Upper lobe of left lung (tissue), 6 donors: Measurements from ENCODE around the gene PRR15. TPM values are rescaled to one million over a fixed set of nuclear protein-coding genes. Genes with fewer than 3 reads are reported as not detected.

Source experiments
- ATAC-seq, 2 donors: fragments of 200-7000 bp; cut with Tn5 transposase; one replicate each; pipeline ENCODE4 v1.9.1; 2022; ENCODE audit warnings: mild to moderate bottlenecking in 2 of 2, moderate library complexity in 2 of 2; ENCODE audit not compliant: low FRiP score in 2 of 2
- DNase-seq, 2 donors: peaks; one replicate each; pipeline ENCODE4 v3.0.0-alpha.2; 2019 to 2020
- H3K27ac ChIP-seq, 4 donors: fragments of 200-600 bp; sonication (generic); one replicate each; pipeline ENCODE4 v1.5.1; 2016 to 2019
- H3K27me3 ChIP-seq, 4 donors: fragments of 200-600 bp; sonication (generic); one replicate each; pipeline ENCODE4 v1.5.1; 2017 to 2019
- H3K36me3 ChIP-seq, 4 donors: fragments of 200-600 bp; sonication (generic); one replicate each; pipeline ENCODE4 v1.5.1; 2016 to 2019
- H3K4me1 ChIP-seq, 4 donors: fragments of 200-600 bp; sonication (generic); one replicate each; pipeline ENCODE4 v1.5.1; 2018 to 2019
- H3K4me3 ChIP-seq, 4 donors: fragments of 200-600 bp; sonication (generic); one replicate each; pipeline ENCODE4 v1.5.1; 2017 to 2019; ENCODE audit warnings: mild to moderate bottlenecking in 2 of 4, moderate library complexity in 1 of 4
- H3K9me3 ChIP-seq, 4 donors: fragments of 200-600 bp; sonication (generic); one replicate each; pipeline ENCODE4 v1.5.1; 2018 to 2019
- CTCF ChIP-seq, 6 experiments: fragments of 450-650 bp in 4 of 6; fragments of 200-600 bp in 2 of 6; sonication (generic) in 2 of 6; IDR thresholded peaks; one replicate each; pipeline ENCODE4 v1.5.1; 2016 to 2019; ENCODE audit warnings: antibody characterized with exemption in 6 of 6
- EP300 ChIP-seq, 4 donors: sonication (generic); formaldehyde crosslinking; IDR thresholded peaks; one replicate each; pipeline ENCODE4 v1.5.1; 2017; ENCODE audit warnings: antibody characterized with exemption in 4 of 4, control low read depth in 2 of 4
- POLR2A ChIP-seq, 4 donors: fragments of 450-650 bp; IDR thresholded peaks; one replicate each; pipeline ENCODE4 v1.5.1; 2016 to 2017; ENCODE audit warnings: antibody characterized with exemption in 4 of 4, mild to moderate bottlenecking in 2 of 4
- POLR2AphosphoS5 ChIP-seq, 2 donors: sonication (generic); formaldehyde crosslinking; IDR thresholded peaks; one replicate each; pipeline ENCODE4 v1.5.1; 2017; ENCODE audit warnings: antibody characterized with exemption in 2 of 2
- WGBS, 2 donors: methylation state at CpG; one replicate each; pipeline ENCODE4 v1.1.5; 2017 to 2018; 5-methylcytosine and 5-hydroxymethylcytosine counted together
- total RNA-seq, 6 donors: library from RNA; depleted of rRNA in 4 of 6; stranded (reverse); fragments of >200 nt in 4 of 6; gene quantifications; one replicate each; pipeline versions ENCODE4 v1.1.0 to v1.2.1, GENCODE V29; 2016 to 2021
- donor health status: DM: no; HTN: no; CAD: no; lungs with moderate emphysema.
- donor health status: DM: no; HTN: yes; CAD: no; lungs with severe emphysema.

The PRR15 gene
- total RNA-seq, 6 donors from 2014 or later: 2.1 to 13.5 (median 3.5) TPM

- TF ChIP-seq POLR2AphosphoS5 (IDR thresholded peaks at IDR 0.05) (no peak), EP300 (IDR thresholded peaks at IDR 0.05) (no peak), POLR2A (IDR thresholded peaks at IDR 0.05) (no peak), CTCF (IDR thresholded peaks at IDR 0.05) (no peak)
- H3K4me1 ChIP-seq: peaks cover 30 to 42% (median 38%) of the 10 kb centered on the region in 4 donors
- WGBS, 2 donors: 21 to 22% methylated on average over 9 to 13 of the region's 13 CpGs
- ATAC-seq: peak in 1 of 2 donors; percentile 19
- no peak for DNase-seq
- H3K9me3 ChIP-seq: no peaks in the 10 kb centered on the region
- peak overlapping the region in 3 of 4 donors; percentile 30 to 53 (median 46) for H3K4me3 ChIP-seq
- H3K27me3 ChIP-seq: peaks cover 0 to 41% (median 21%) of the 10 kb centered on the region in 4 donors
- peak overlapping the region in 1 of 4 donors; percentile 26 for H3K27ac ChIP-seq
- no peaks in the 10 kb centered on the region for H3K36me3 ChIP-seq
Measured at GRCh38 chr7:29565634-29565981, 2.0 kb downstream of the PRR15 start.

- Histone ChIP-seq H3K4me3 (peak overlapping the region in 3 of 4 donors; percentile 29 to 53 (median 46)), H3K4me1 (peaks cover 30 to 42% (median 38%) of the 10 kb centered on the region in 4 donors), H3K27me3 (peaks cover 0 to 41% (median 21%) of the 10 kb centered on the region in 4 donors), H3K27ac (no peak overlapping the region), H3K9me3 (no peaks in the 10 kb centered on the region), H3K36me3 (no peaks in the 10 kb centered on the region)
- DNase-seq: peak in 1 of 2 donors; percentile 88
- no peak for TF ChIP-seq CTCF (IDR thresholded peaks at IDR 0.05)
- TF ChIP-seq EP300 (IDR thresholded peaks at IDR 0.05): no peak
- no peak for TF ChIP-seq POLR2A (IDR thresholded peaks at IDR 0.05)
- no peak for TF ChIP-seq POLR2AphosphoS5 (IDR thresholded peaks at IDR 0.05)
- 4 to 7% methylated on average over 23 to 38 of the region's 56 CpGs for WGBS, 2 donors
- ATAC-seq: peak; percentile 30 to 37
Measured at GRCh38 chr7:29565982-29566746, 2.5 kb downstream of the PRR15 start.

- 58 to 62% methylated on average over 2 of the region's 2 CpGs for WGBS, 2 donors
- Histone ChIP-seq H3K4me3 (no peak overlapping the region), H3K27ac (no peak overlapping the region)
Measured at GRCh38 chr7:29567174-29567573, 3.5 kb downstream of the PRR15 start.

GRCh38 chr7:29569648-29570047 lies 6.0 kb downstream of the PRR15 start:
- DNase-seq: no peak
- Histone ChIP-seq H3K36me3 (no peaks in the 10 kb centered on the region), H3K27ac (no peak overlapping the region), H3K27me3 (peaks cover 0 to 20% (median 16%) of the 10 kb centered on the region in 4 donors), H3K9me3 (no peaks in the 10 kb centered on the region), H3K4me3 (no peak overlapping the region), H3K4me1 (peaks cover 15 to 29% (median 22%) of the 10 kb centered on the region in 4 donors)
- TF ChIP-seq EP300 (IDR thresholded peaks at IDR 0.05): no peak
- TF ChIP-seq POLR2AphosphoS5 (IDR thresholded peaks at IDR 0.05): no peak
- no peak for TF ChIP-seq CTCF (IDR thresholded peaks at IDR 0.05)
- no peak for TF ChIP-seq POLR2A (IDR thresholded peaks at IDR 0.05)
- ATAC-seq: no peak
- 39 to 42% methylated on average over 6 of the region's 6 CpGs for WGBS, 2 donors

More at GRCh38 chr7:29567174-29567573, 3.5 kb downstream of the PRR15 start:
- H3K36me3 ChIP-seq: no peaks in the 10 kb centered on the region
- H3K4me1 ChIP-seq: peaks cover 30 to 42% (median 38%) of the 10 kb centered on the region in 4 donors
- DNase-seq (no peak), ATAC-seq (no peak)
- TF ChIP-seq CTCF (IDR thresholded peaks at IDR 0.05) (no peak), POLR2A (IDR thresholded peaks at IDR 0.05) (no peak), EP300 (IDR thresholded peaks at IDR 0.05) (no peak), POLR2AphosphoS5 (IDR thresholded peaks at IDR 0.05) (no peak)
- no peaks in the 10 kb centered on the region for H3K9me3 ChIP-seq
- H3K27me3 ChIP-seq: peaks cover 0 to 41% (median 21%) of the 10 kb centered on the region in 4 donors
